Stimulated activated CD4-positive, alpha-beta T cell treated with anti-CD3 and anti-CD28 coated beads, Interleukin-2, amount 100 ng/mL, for 48 hours (primary cell): ENCODE data around the gene DTL.

Experiments used
- DNase-seq, 2 donors: peaks; one replicate each; pipeline ENCODE4 v3.0.0-alpha.2; 2020

Gene DTL

GRCh38 chr1:212098771-212099170 is 63.2 kb downstream of the DTL start:
- no peak for DNase-seq

GRCh38 chr1:212101251-212101650 is 65.7 kb downstream of the DTL start:
- no peak for DNase-seq

GRCh38 chr1:212101735-212102134 is 66.2 kb downstream of the DTL start:
- DNase-seq = no peak

GRCh38 chr1:212104586-212105325 is 69.2 kb downstream of the DTL start:
- DNase-seq = no peak

GRCh38 chr1:212106286-212106792 is 70.8 kb downstream of the DTL start:
- no peak for DNase-seq

- DNase-seq = no peak
Measured at GRCh38 chr1:212107481-212107880, 71.9 kb downstream of the DTL start.

- DNase-seq = no peak
Measured at GRCh38 chr1:212108187-212108586, 72.6 kb downstream of the DTL start.

GRCh38 chr1:212108981-212109380 is 73.4 kb downstream of the DTL start:
- DNase-seq = no peak

- no peak for DNase-seq
Measured at GRCh38 chr1:212109728-212110127, 74.2 kb downstream of the DTL start.

GRCh38 chr1:212110617-212111016 is 75.1 kb downstream of the DTL start:
- DNase-seq = no peak

- no peak for DNase-seq
Measured at GRCh38 chr1:212111536-212111935, 76.0 kb downstream of the DTL start.

- no peak for DNase-seq
Measured at GRCh38 chr1:212113706-212114105, 78.2 kb downstream of the DTL start.

GRCh38 chr1:212118167-212118871 is 82.8 kb downstream of the DTL start:
- DNase-seq = no peak

GRCh38 chr1:212118872-212119260 is 83.3 kb downstream of the DTL start:
- no peak for DNase-seq

GRCh38 chr1:212119397-212119837 is 83.9 kb downstream of the DTL start:
- DNase-seq = no peak

- DNase-seq = no peak
Measured at GRCh38 chr1:212119863-212120262, 84.3 kb downstream of the DTL start.

- DNase-seq = no peak
Measured at GRCh38 chr1:212121779-212122178, 86.2 kb downstream of the DTL start.

- DNase-seq = no peak
Measured at GRCh38 chr1:212124690-212125582, 89.4 kb downstream of the DTL start.

GRCh38 chr1:212125654-212126053 is 90.1 kb downstream of the DTL start:
- DNase-seq = no peak

- no peak for DNase-seq
Measured at GRCh38 chr1:212127221-212127620, 91.7 kb downstream of the DTL start.

- DNase-seq = no peak
Measured at GRCh38 chr1:212129781-212130180, 94.2 kb downstream of the DTL start.

- no peak for DNase-seq
Measured at GRCh38 chr1:212132025-212132424, 96.5 kb downstream of the DTL start.

- no peak for DNase-seq
Measured at GRCh38 chr1:212133319-212133718, 97.8 kb downstream of the DTL start.
